Loucy (cell line): ENCODE data around the gene APOBEC3F.
A peak's percentile ranks its signal among the peaks of the same experiment; 100 is the strongest.
"Not testable (repeated sequence)": the region's sequence is repeated elsewhere in the genome, so short reads cannot be mapped to it uniquely, and the experiment has no call there.

Experiments used
- H2AFZ ChIP-seq: fragments of 200-600 bp; sonication (generic); 2 replicates; pipeline ENCODE4 v1.6.0; 2016; ENCODE audit warnings: antibody characterized with exemption, mild to moderate bottlenecking, low read length, moderate library complexity
- H3F3A ChIP-seq: fragments of 200-600 bp; 2 replicates; pipeline ENCODE4 v1.6.0; 2016; ENCODE audit warnings: antibody characterized with exemption, low read depth, mild to moderate bottlenecking
- H3K27me3 ChIP-seq: fragments of 200-600 bp; sonication (generic); 2 replicates; pipeline ENCODE4 v1.6.1; 2014; ENCODE audit warnings: low read length, mild to moderate bottlenecking; ENCODE audit not compliant: insufficient read depth, poor library complexity, severe bottlenecking
- H3K36me3 ChIP-seq: fragments of 200-600 bp; sonication (generic); 2 replicates; pipeline ENCODE4 v1.6.1; 2016; ENCODE audit warnings: low read length; ENCODE audit not compliant: insufficient read depth
- H3K4me1 ChIP-seq: fragments of 200-600 bp; sonication (generic); 2 replicates; pipeline ENCODE4 v1.5.1; 2014; ENCODE audit warnings: low read length, mild to moderate bottlenecking; ENCODE audit not compliant: insufficient read depth, poor library complexity, severe bottlenecking
- H3K4me2 ChIP-seq: fragments of 200-600 bp; sonication (generic); 2 replicates; pipeline ENCODE4 v1.6.0; 2014; ENCODE audit warnings: antibody characterized with exemption, low read length, low read depth, mild to moderate bottlenecking; ENCODE audit not compliant: poor library complexity, severe bottlenecking
- H3K4me3 ChIP-seq: fragments of 200-600 bp; sonication (generic); 2 replicates; pipeline ENCODE4 v1.5.1; 2014; ENCODE audit warnings: low read length, mild to moderate bottlenecking, mixed read lengths; ENCODE audit not compliant: poor library complexity, severe bottlenecking
- H3K79me2 ChIP-seq: fragments of 200-600 bp; sonication (generic); 2 replicates; pipeline ENCODE4 v1.6.1; 2014; ENCODE audit warnings: low read length; ENCODE audit not compliant: insufficient read depth
- H3K9ac ChIP-seq: fragments of 200-600 bp; sonication (generic); 2 replicates; pipeline ENCODE4 v1.6.0; 2014; ENCODE audit warnings: mild to moderate bottlenecking, low read depth, low read length, moderate library complexity; ENCODE audit not compliant: poor library complexity, severe bottlenecking
- H3K9me2 ChIP-seq: fragments of 200-600 bp; sonication (generic); replicated peaks from 2 replicates; pipeline ENCODE4 v1.6.1; 2016; ENCODE audit warnings: low read depth, low read length, mixed read lengths
- H3K9me3 ChIP-seq: fragments of 200-600 bp; sonication (generic); 2 replicates; pipeline ENCODE4 v1.6.1; 2014; ENCODE audit warnings: mild to moderate bottlenecking, antibody characterized with exemption, low read length, low read depth; ENCODE audit not compliant: insufficient read depth
- H4K20me1 ChIP-seq: fragments of 200-600 bp; sonication (generic); 2 replicates; pipeline ENCODE4 v1.6.0; 2014; ENCODE audit warnings: antibody characterized with exemption, low read length, mild to moderate bottlenecking; ENCODE audit not compliant: insufficient read depth, poor library complexity, severe bottlenecking
- EZH2phosphoT487 ChIP-seq: fragments of 200-600 bp; IDR thresholded peaks from 2 replicates; pipeline ENCODE4 v1.6.1; 2018; ENCODE audit warnings: antibody characterized with exemption, mild to moderate bottlenecking, moderate library complexity, borderline replicate concordance
- TF ChIP-seq, protein P1 (sequence below): fragments of 200-600 bp; sonication (generic); conservative IDR thresholded peaks from 2 replicates; pipeline ENCODE4 v1.5.1; 2014; ENCODE audit warnings: mild to moderate bottlenecking, antibody characterized with exemption, low read length

APOBEC3F gene

DNA sequence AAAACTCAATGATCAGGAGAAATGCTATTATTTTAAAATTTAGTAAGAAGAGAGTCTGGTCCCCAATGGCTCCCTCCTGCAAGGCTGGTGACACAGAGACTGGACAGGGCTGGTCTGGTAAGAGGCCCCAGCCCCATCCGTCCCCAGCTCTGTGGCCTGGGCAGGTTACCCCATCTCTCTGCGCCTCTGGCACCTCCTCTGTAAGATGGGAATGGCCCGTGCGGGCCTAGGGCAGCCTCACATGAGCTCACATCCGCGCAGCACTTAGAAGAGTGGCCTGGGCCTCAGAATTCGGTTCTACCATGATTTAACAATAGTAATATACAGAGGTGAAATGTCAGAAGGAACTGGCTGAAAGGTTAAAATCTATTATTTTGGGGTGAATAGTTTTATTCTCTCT, 1.2 kb downstream of the APOBEC3F start:
- TF ChIP-seq EZH2phosphoT487: no peak
- TF ChIP-seq, protein P1, sequence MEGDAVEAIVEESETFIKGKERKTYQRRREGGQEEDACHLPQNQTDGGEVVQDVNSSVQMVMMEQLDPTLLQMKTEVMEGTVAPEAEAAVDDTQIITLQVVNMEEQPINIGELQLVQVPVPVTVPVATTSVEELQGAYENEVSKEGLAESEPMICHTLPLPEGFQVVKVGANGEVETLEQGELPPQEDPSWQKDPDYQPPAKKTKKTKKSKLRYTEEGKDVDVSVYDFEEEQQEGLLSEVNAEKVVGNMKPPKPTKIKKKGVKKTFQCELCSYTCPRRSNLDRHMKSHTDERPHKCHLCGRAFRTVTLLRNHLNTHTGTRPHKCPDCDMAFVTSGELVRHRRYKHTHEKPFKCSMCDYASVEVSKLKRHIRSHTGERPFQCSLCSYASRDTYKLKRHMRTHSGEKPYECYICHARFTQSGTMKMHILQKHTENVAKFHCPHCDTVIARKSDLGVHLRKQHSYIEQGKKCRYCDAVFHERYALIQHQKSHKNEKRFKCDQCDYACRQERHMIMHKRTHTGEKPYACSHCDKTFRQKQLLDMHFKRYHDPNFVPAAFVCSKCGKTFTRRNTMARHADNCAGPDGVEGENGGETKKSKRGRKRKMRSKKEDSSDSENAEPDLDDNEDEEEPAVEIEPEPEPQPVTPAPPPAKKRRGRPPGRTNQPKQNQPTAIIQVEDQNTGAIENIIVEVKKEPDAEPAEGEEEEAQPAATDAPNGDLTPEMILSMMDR: no peak
- peaks cover 36% of the 10 kb centered on the region for H3K4me1 ChIP-seq
- no peaks in the 10 kb centered on the region for H3K27me3 ChIP-seq
- peak overlapping the region; percentile 94 for H3K4me3 ChIP-seq
- peaks cover 5% of the 10 kb centered on the region; the same call in 1 of the 2 replicates for H3F3A ChIP-seq
- no peaks in the 10 kb centered on the region for H3K36me3 ChIP-seq
- no peaks in the 10 kb centered on the region for H3K9me3 ChIP-seq
- H3K79me2 ChIP-seq: peaks cover 40% of the 10 kb centered on the region
- no peaks in the 10 kb centered on the region for H3K9me2 ChIP-seq
- peak overlapping the region; percentile 84 for H3K4me2 ChIP-seq
- H2AFZ ChIP-seq: no peak overlapping the region
- H4K20me1 ChIP-seq: no peaks in the 10 kb centered on the region
- H3K9ac ChIP-seq: peak overlapping the region; percentile 94

DNA sequence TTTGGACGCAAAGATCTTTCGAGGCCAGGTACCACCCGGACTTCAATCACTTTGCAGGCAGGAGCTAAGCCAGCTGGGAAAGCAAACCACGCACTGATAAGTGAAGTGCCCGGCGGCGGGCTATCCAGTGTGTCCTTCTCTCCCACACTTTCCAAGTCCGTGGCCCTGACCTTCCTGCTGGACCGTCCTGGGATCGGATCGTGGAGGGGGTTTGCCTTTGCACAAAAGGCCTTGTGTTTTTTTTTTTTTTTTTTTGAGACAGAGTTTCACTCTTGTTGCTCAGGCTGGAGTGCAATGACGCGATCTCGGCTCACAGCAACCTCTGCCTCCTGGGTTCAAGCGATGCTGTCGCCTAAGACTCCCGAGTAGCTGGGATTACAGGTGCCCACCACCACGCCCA, 2.4 kb downstream of the APOBEC3F start:
- not testable (repeated sequence) for H3K27me3 ChIP-seq, H3K36me3 ChIP-seq, H3F3A ChIP-seq, H3K9me3 ChIP-seq, H2AFZ ChIP-seq, H4K20me1 ChIP-seq, H3K9me2 ChIP-seq
- peaks cover 40% of the 10 kb centered on the region for H3K79me2 ChIP-seq
- H3K4me2 ChIP-seq: peak overlapping the region; percentile 84
- H3K9ac ChIP-seq: peak overlapping the region; percentile 94
- H3K4me1 ChIP-seq: peaks cover 34% of the 10 kb centered on the region
- peak overlapping the region; percentile 94 for H3K4me3 ChIP-seq

DNA sequence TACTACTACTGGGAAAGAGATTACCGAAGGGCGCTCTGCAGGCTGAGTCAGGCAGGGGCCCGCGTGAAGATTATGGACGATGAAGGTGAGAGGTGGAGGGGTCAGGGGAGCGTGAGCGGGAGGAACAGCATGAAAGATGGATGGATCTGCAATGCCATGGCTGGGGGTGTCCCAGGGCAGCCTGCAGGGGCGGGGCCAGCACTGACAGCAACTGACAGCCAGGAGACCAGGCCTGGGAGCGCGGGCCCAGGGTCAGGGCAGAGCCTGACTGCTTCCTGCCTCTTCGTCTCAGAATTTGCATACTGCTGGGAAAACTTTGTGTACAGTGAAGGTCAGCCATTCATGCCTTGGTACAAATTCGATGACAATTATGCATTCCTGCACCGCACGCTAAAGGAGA, 4.5 kb downstream of the APOBEC3F start:
- H3K9me2 ChIP-seq, H3K36me3 ChIP-seq, H3K27me3 ChIP-seq, H3K9ac ChIP-seq, H2AFZ ChIP-seq, H3K9me3 ChIP-seq, H3F3A ChIP-seq, H4K20me1 ChIP-seq, H3K4me3 ChIP-seq: not testable (repeated sequence)
- Histone ChIP-seq H3K4me1 (peaks cover 30% of the 10 kb centered on the region), H3K79me2 (peaks cover 40% of the 10 kb centered on the region), H3K4me2 (peak overlapping the region; percentile 15)

DNA sequence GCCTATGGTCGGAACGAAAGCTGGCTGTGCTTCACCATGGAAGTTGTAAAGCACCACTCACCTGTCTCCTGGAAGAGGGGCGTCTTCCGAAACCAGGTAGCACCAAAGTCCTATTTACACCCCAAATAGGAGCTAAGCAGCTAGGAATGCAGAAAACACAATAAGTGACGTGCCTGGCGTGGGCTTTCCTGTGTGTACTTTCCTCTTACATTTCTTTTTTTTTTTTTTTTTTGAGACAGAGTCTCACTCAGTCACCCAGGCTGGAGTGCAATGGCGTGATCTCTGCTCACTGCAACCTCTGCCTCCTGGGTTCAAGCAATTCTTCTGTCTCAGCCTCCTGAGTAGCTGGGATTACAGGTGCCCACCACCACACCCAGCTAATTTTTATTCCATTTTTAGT, 8.8 kb downstream of the APOBEC3F start:
- not testable (repeated sequence) for H3K4me3 ChIP-seq, H4K20me1 ChIP-seq, H3K9me3 ChIP-seq, H3K79me2 ChIP-seq, H2AFZ ChIP-seq, H3K27me3 ChIP-seq, H3K4me2 ChIP-seq, H3K36me3 ChIP-seq, H3F3A ChIP-seq, H3K9ac ChIP-seq, H3K9me2 ChIP-seq
- H3K4me1 ChIP-seq: peaks cover 15% of the 10 kb centered on the region

DNA sequence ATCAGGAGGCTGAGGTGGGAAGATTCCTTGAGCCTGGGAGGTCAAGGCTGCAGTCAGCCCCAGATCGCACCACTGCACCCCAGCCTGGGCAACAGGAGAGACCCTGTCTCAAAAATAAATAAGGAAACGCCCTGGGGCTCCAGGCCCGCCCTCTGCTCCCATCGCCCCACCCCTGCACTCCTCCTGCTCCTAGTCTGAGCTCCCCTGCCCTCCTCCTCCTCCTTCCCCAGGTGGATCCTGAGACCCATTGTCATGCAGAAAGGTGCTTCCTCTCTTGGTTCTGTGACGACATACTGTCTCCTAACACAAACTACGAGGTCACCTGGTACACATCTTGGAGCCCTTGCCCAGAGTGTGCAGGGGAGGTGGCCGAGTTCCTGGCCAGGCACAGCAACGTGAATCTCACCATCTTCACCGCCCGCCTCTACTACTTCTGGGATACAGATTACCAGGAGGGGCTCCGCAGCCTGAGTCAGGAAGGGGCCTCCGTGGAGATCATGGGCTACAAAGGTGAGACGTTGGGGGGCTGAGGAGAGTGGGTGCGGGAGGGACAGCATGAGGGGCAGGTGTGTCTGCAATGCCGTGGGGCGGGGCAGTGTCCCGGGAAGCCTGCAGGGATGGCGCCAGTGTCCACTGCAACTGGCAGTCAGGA, 11.3 kb downstream of the APOBEC3F start:
- H3K9me2 ChIP-seq, H3K36me3 ChIP-seq, H3K9me3 ChIP-seq, H2AFZ ChIP-seq, H3K4me1 ChIP-seq, H3K4me3 ChIP-seq, H3K27me3 ChIP-seq, H3F3A ChIP-seq, H3K9ac ChIP-seq, H3K4me2 ChIP-seq, H3K79me2 ChIP-seq, H4K20me1 ChIP-seq: not testable (repeated sequence)
